ENCODE results near the gene UQCRHL. TPM values are rescaled to one million over a fixed set of nuclear protein-coding genes. Genes with fewer than 3 reads are reported as not detected.
A peak's percentile ranks its signal among the peaks of the same experiment; 100 is the strongest.

Gene UQCRHL
- total and polyA plus RNA-seq, 5 donors from 2014 or later = 0.59 to 1.7 (median 1.1) TPM

- H3K4me3 Mint-ChIP-seq = no peak overlapping the region
- peaks cover 0 to 2% (median 0%) of the 10 kb centered on the region in 7 donors for H3K9me3 Mint-ChIP-seq
- Histone ChIP-seq H3K9me3 (ENCODE audit: control insufficient read depth in 2 of 2, low read length in 2 of 2) (no peaks in the 10 kb centered on the region), H3K4me3 (ENCODE audit: low read depth, low read length) (no peak overlapping the region), H3K4me1 (ENCODE audit: control insufficient read depth, insufficient read depth, low read length, poor library complexity, severe bottlenecking) (peaks cover 4% of the 10 kb centered on the region), H3K27ac (ENCODE audit: insufficient read depth, low read length, poor library complexity, severe bottlenecking) (no peak overlapping the region), H3K36me3 (ENCODE audit: control insufficient read depth, insufficient read depth, low read length) (no peaks in the 10 kb centered on the region), H3K27me3 (ENCODE audit: control insufficient read depth, insufficient read depth, low read length) (no peaks in the 10 kb centered on the region)
- H3K27me3 Mint-ChIP-seq = no peaks in the 10 kb centered on the region
- H3K36me3 Mint-ChIP-seq = peaks cover 3% of the 10 kb centered on the region
- peaks cover 3 to 5% (median 4%) of the 10 kb centered on the region in 4 donors for H3K4me1 Mint-ChIP-seq
- no peak for DNase-seq
- no peak overlapping the region for H3K27ac Mint-ChIP-seq
- ATAC-seq (ENCODE audit: low read depth in 2 of 2) = no peak
Observed at GRCh38 chr1:15820478-15820877, 13.0 kb upstream of the UQCRHL start.

- DNase-seq (peak in 1 of 3 donors; percentile 15), ATAC-seq (ENCODE audit: low read depth in 2 of 2) (no peak)
- H3K36me3 Mint-ChIP-seq = peaks cover 3% of the 10 kb centered on the region
- no peaks in the 10 kb centered on the region for H3K27me3 ChIP-seq (ENCODE audit: control insufficient read depth, insufficient read depth, low read length)
- H3K4me3 Mint-ChIP-seq = no peak overlapping the region
- H3K9me3 ChIP-seq (ENCODE audit: control insufficient read depth in 2 of 2, low read length in 2 of 2) = no peaks in the 10 kb centered on the region
- H3K27ac ChIP-seq (ENCODE audit: insufficient read depth, low read length, poor library complexity, severe bottlenecking) = no peak overlapping the region
- H3K9me3 Mint-ChIP-seq = no peaks in the 10 kb centered on the region
- no peak overlapping the region for H3K4me3 ChIP-seq (ENCODE audit: low read depth, low read length)
- no peaks in the 10 kb centered on the region for H3K36me3 ChIP-seq (ENCODE audit: control insufficient read depth, insufficient read depth, low read length)
- H3K27me3 Mint-ChIP-seq = no peaks in the 10 kb centered on the region
- peaks cover 5 to 7% (median 6%) of the 10 kb centered on the region in 4 donors for H3K4me1 Mint-ChIP-seq
- no peaks in the 10 kb centered on the region for H3K4me1 ChIP-seq (ENCODE audit: control insufficient read depth, insufficient read depth, low read length, poor library complexity, severe bottlenecking)
- H3K27ac Mint-ChIP-seq = no peak overlapping the region
Observed at GRCh38 chr1:15816674-15817073, 9.2 kb upstream of the UQCRHL start.

- Histone ChIP-seq H3K4me1 (ENCODE audit: control insufficient read depth, insufficient read depth, low read length, poor library complexity, severe bottlenecking) (no peaks in the 10 kb centered on the region), H3K9me3 (ENCODE audit: control insufficient read depth in 2 of 2, low read length in 2 of 2) (no peaks in the 10 kb centered on the region), H3K27me3 (ENCODE audit: control insufficient read depth, insufficient read depth, low read length) (no peaks in the 10 kb centered on the region), H3K4me3 (ENCODE audit: low read depth, low read length) (no peak overlapping the region), H3K36me3 (ENCODE audit: control insufficient read depth, insufficient read depth, low read length) (no peaks in the 10 kb centered on the region), H3K27ac (ENCODE audit: insufficient read depth, low read length, poor library complexity, severe bottlenecking) (no peak overlapping the region)
- H3K27me3 Mint-ChIP-seq = peaks cover 7% of the 10 kb centered on the region
- DNase-seq (no peak), ATAC-seq (ENCODE audit: low read depth in 2 of 2) (no peak)
- no peaks in the 10 kb centered on the region for H3K4me1 Mint-ChIP-seq
- no peak overlapping the region for H3K4me3 Mint-ChIP-seq
- no peaks in the 10 kb centered on the region for H3K36me3 Mint-ChIP-seq
- no peaks in the 10 kb centered on the region for H3K9me3 Mint-ChIP-seq
- no peak overlapping the region for H3K27ac Mint-ChIP-seq
Observed at GRCh38 chr1:15810073-15810472, 2.6 kb upstream of the UQCRHL start.

- Mint-ChIP-seq H3K9me3 (no peaks in the 10 kb centered on the region), H3K4me3 (no peak overlapping the region), H3K27ac (peak overlapping the region in 1 of 3 donors; percentile 38), H3K36me3 (no peaks in the 10 kb centered on the region), H3K4me1 (no peaks in the 10 kb centered on the region), H3K27me3 (peaks cover 7% of the 10 kb centered on the region)
- no peaks in the 10 kb centered on the region for H3K4me1 ChIP-seq (ENCODE audit: control insufficient read depth, insufficient read depth, low read length, poor library complexity, severe bottlenecking)
- H3K4me3 ChIP-seq (ENCODE audit: low read depth, low read length) = no peak overlapping the region
- no peaks in the 10 kb centered on the region for H3K36me3 ChIP-seq (ENCODE audit: control insufficient read depth, insufficient read depth, low read length)
- no peaks in the 10 kb centered on the region for H3K27me3 ChIP-seq (ENCODE audit: control insufficient read depth, insufficient read depth, low read length)
- H3K27ac ChIP-seq (ENCODE audit: insufficient read depth, low read length, poor library complexity, severe bottlenecking) = no peak overlapping the region
- no peaks in the 10 kb centered on the region for H3K9me3 ChIP-seq (ENCODE audit: control insufficient read depth in 2 of 2, low read length in 2 of 2)
- DNase-seq (no peak), ATAC-seq (ENCODE audit: low read depth in 2 of 2) (no peak)
Observed at GRCh38 chr1:15808955-15809354, 1.5 kb upstream of the UQCRHL start.

- H3K9me3 Mint-ChIP-seq = no peaks in the 10 kb centered on the region
- Histone ChIP-seq H3K27me3 (ENCODE audit: control insufficient read depth, insufficient read depth, low read length) (no peaks in the 10 kb centered on the region), H3K4me3 (ENCODE audit: low read depth, low read length) (no peak overlapping the region), H3K9me3 (ENCODE audit: control insufficient read depth in 2 of 2, low read length in 2 of 2) (no peaks in the 10 kb centered on the region), H3K4me1 (ENCODE audit: control insufficient read depth, insufficient read depth, low read length, poor library complexity, severe bottlenecking) (no peaks in the 10 kb centered on the region), H3K27ac (ENCODE audit: insufficient read depth, low read length, poor library complexity, severe bottlenecking) (no peak overlapping the region), H3K36me3 (ENCODE audit: control insufficient read depth, insufficient read depth, low read length) (no peaks in the 10 kb centered on the region)
- H3K4me1 Mint-ChIP-seq = no peaks in the 10 kb centered on the region
- H3K36me3 Mint-ChIP-seq = no peaks in the 10 kb centered on the region
- peaks cover 7% of the 10 kb centered on the region for H3K27me3 Mint-ChIP-seq
- no peak overlapping the region for H3K4me3 Mint-ChIP-seq
- ATAC-seq (ENCODE audit: low read depth in 2 of 2) = no peak
- no peak for DNase-seq
- no peak overlapping the region for H3K27ac Mint-ChIP-seq
Observed at GRCh38 chr1:15807121-15807520, 328 bp downstream of the UQCRHL start.

GRCh38 chr1:15804060-15804459 lies 3.4 kb downstream of the UQCRHL start:
- H3K27ac Mint-ChIP-seq = no peak overlapping the region
- DNase-seq = no peak

GRCh38 chr1:15803380-15803779 lies 4.1 kb downstream of the UQCRHL start:
- Histone ChIP-seq H3K9me3 (ENCODE audit: control insufficient read depth in 2 of 2, low read length in 2 of 2) (no peaks in the 10 kb centered on the region), H3K27ac (ENCODE audit: insufficient read depth, low read length, poor library complexity, severe bottlenecking) (no peak overlapping the region), H3K36me3 (ENCODE audit: control insufficient read depth, insufficient read depth, low read length) (no peaks in the 10 kb centered on the region), H3K27me3 (ENCODE audit: control insufficient read depth, insufficient read depth, low read length) (no peaks in the 10 kb centered on the region), H3K4me1 (ENCODE audit: control insufficient read depth, insufficient read depth, low read length, poor library complexity, severe bottlenecking) (no peaks in the 10 kb centered on the region), H3K4me3 (ENCODE audit: low read depth, low read length) (no peak overlapping the region)
- ATAC-seq (ENCODE audit: low read depth in 2 of 2) (no peak), DNase-seq (peak in 2 of 3 donors; percentile 24 to 42)
- H3K27me3 Mint-ChIP-seq = no peaks in the 10 kb centered on the region
- H3K27ac Mint-ChIP-seq = no peak overlapping the region
- no peaks in the 10 kb centered on the region for H3K36me3 Mint-ChIP-seq
- no peaks in the 10 kb centered on the region for H3K9me3 Mint-ChIP-seq
- no peak overlapping the region for H3K4me3 Mint-ChIP-seq
- H3K4me1 Mint-ChIP-seq = no peaks in the 10 kb centered on the region

More at GRCh38 chr1:15804060-15804459, 3.4 kb downstream of the UQCRHL start:
- H3K4me1 Mint-ChIP-seq = no peaks in the 10 kb centered on the region
- Histone ChIP-seq H3K9me3 (ENCODE audit: control insufficient read depth in 2 of 2, low read length in 2 of 2) (no peaks in the 10 kb centered on the region), H3K27me3 (ENCODE audit: control insufficient read depth, insufficient read depth, low read length) (no peaks in the 10 kb centered on the region), H3K36me3 (ENCODE audit: control insufficient read depth, insufficient read depth, low read length) (no peaks in the 10 kb centered on the region), H3K4me1 (ENCODE audit: control insufficient read depth, insufficient read depth, low read length, poor library complexity, severe bottlenecking) (no peaks in the 10 kb centered on the region), H3K27ac (ENCODE audit: insufficient read depth, low read length, poor library complexity, severe bottlenecking) (no peak overlapping the region), H3K4me3 (ENCODE audit: low read depth, low read length) (no peak overlapping the region)
- no peak for ATAC-seq (ENCODE audit: low read depth in 2 of 2)
- no peaks in the 10 kb centered on the region for H3K27me3 Mint-ChIP-seq
- no peaks in the 10 kb centered on the region for H3K36me3 Mint-ChIP-seq
- H3K4me3 Mint-ChIP-seq = no peak overlapping the region
- H3K9me3 Mint-ChIP-seq = no peaks in the 10 kb centered on the region

GRCh38 chr1:15802234-15802965 lies 5.0 kb downstream of the UQCRHL start:
- Mint-ChIP-seq H3K27ac (no peak overlapping the region), H3K36me3 (no peaks in the 10 kb centered on the region), H3K9me3 (no peaks in the 10 kb centered on the region), H3K4me1 (no peaks in the 10 kb centered on the region), H3K4me3 (no peak overlapping the region), H3K27me3 (no peaks in the 10 kb centered on the region)
- Histone ChIP-seq H3K27me3 (ENCODE audit: control insufficient read depth, insufficient read depth, low read length) (no peaks in the 10 kb centered on the region), H3K36me3 (ENCODE audit: control insufficient read depth, insufficient read depth, low read length) (no peaks in the 10 kb centered on the region), H3K27ac (ENCODE audit: insufficient read depth, low read length, poor library complexity, severe bottlenecking) (no peak overlapping the region), H3K4me1 (ENCODE audit: control insufficient read depth, insufficient read depth, low read length, poor library complexity, severe bottlenecking) (no peaks in the 10 kb centered on the region), H3K4me3 (ENCODE audit: low read depth, low read length) (no peak overlapping the region), H3K9me3 (ENCODE audit: control insufficient read depth in 2 of 2, low read length in 2 of 2) (no peaks in the 10 kb centered on the region)
- no peak for ATAC-seq (ENCODE audit: low read depth in 2 of 2)
- no peak for DNase-seq
